ENCODE results near the gene LYSMD3. TPM values are rescaled to one million over a fixed set of nuclear protein-coding genes. Genes with fewer than 3 reads are reported as not detected.

The LYSMD3 gene
- total RNA-seq, 4 donors from 2014 or later = 12.4 to 16.0 (median 14.4) TPM

DNA sequence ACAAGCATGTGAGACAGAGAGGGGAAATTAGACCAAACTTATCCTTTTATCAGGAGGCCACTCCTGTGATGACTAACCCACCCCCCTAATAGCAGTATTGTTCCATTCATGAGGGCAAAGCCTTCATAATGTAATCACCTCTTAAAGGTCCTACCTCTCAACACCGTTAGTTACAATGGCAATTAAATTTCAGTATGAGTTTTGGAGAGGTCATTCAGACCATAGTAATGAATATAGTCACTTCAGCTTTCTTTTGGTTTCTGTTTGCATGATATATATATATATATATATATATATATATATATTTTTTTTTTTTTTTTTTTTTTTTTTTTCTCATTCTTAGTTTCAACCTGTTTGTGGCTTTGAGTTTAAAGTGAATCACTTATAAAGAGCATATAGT lies 39.7 kb upstream of the LYSMD3 start:
- DNase-seq (ENCODE audit: low spot score in 2 of 2) = no peak
- H3K4me1 ChIP-seq = peaks cover 0 to 11% (median 0%) of the 10 kb centered on the region in 4 donors
- no peaks in the 10 kb centered on the region for H3K36me3 ChIP-seq
- no peak overlapping the region for H3K27ac ChIP-seq
- TF ChIP-seq, protein P1, sequence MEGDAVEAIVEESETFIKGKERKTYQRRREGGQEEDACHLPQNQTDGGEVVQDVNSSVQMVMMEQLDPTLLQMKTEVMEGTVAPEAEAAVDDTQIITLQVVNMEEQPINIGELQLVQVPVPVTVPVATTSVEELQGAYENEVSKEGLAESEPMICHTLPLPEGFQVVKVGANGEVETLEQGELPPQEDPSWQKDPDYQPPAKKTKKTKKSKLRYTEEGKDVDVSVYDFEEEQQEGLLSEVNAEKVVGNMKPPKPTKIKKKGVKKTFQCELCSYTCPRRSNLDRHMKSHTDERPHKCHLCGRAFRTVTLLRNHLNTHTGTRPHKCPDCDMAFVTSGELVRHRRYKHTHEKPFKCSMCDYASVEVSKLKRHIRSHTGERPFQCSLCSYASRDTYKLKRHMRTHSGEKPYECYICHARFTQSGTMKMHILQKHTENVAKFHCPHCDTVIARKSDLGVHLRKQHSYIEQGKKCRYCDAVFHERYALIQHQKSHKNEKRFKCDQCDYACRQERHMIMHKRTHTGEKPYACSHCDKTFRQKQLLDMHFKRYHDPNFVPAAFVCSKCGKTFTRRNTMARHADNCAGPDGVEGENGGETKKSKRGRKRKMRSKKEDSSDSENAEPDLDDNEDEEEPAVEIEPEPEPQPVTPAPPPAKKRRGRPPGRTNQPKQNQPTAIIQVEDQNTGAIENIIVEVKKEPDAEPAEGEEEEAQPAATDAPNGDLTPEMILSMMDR (IDR thresholded peaks at IDR 0.05) = no peak
- TF ChIP-seq POLR2A (IDR thresholded peaks at IDR 0.05) = no peak
- TF ChIP-seq EP300 (IDR thresholded peaks at IDR 0.05) = no peak
- H3K4me3 ChIP-seq = no peak overlapping the region
- peaks cover 0 to 8% (median 1%) of the 10 kb centered on the region in 4 donors for H3K9me3 ChIP-seq
- H3K27me3 ChIP-seq = no peaks in the 10 kb centered on the region
- WGBS, 2 donors = 86 to 95% methylated on average over 1 of the region's 1 CpG

DNA sequence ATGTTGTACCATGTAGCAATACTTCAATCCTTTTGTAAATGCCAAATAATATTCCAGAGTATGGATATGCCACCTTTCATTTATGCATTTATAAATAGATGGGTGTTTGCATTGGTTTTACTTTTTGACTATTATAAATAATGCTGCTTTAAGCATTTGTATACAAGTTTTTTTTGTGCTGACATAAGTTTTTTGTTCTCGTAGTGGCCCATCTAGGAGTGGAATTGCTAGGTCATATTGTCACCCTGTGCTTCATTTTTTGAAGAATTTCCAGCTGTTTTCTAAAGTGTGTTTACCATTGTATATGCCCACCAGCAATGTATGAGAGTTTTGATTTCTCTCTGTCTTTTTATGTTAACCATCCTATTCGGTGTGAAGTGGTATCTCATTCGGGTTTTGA lies 36.1 kb upstream of the LYSMD3 start:
- WGBS, 2 donors = 89 to 90% methylated on average over 3 of the region's 3 CpGs
- TF ChIP-seq POLR2A (IDR thresholded peaks at IDR 0.05) (no peak), EP300 (IDR thresholded peaks at IDR 0.05) (no peak)
- TF ChIP-seq, protein P1 (IDR thresholded peaks at IDR 0.05) = no peak
- no peaks in the 10 kb centered on the region for H3K36me3 ChIP-seq

DNA sequence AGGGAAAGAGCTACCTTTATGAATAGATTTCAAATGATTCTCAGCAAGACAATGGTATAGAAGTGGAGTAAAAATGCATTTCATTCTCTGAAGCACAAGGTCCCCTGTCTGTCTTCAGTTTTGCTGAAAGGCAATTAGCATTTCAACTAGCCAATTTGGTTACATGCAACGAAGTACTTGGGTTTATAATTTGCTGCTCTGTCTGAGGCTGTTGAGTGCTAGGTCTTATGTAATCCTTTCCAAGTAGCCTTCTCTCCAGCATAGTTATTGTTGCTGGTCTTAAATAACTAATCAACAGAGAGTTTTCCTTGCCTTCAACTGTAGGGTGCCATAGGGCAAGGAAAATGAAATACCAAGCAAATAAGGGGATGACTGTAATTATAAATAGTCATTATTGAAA lies 33.7 kb upstream of the LYSMD3 start:
- H3K27me3 ChIP-seq = peaks cover 0 to 33% of the 10 kb centered on the region in 2 donors
- TF ChIP-seq POLR2A (IDR thresholded peaks at IDR 0.05) = no peak
- TF ChIP-seq, protein P1 (IDR thresholded peaks at IDR 0.05) = no peak
- no peak for TF ChIP-seq EP300 (IDR thresholded peaks at IDR 0.05)
- H3K9me3 ChIP-seq = no peaks in the 10 kb centered on the region
- WGBS, 2 donors = 32 to 40% methylated on average over 1 of the region's 1 CpG
- no peak overlapping the region for H3K27ac ChIP-seq
- DNase-seq (ENCODE audit: low spot score in 2 of 2) = no peak
- no peak overlapping the region for H3K4me3 ChIP-seq
- peaks cover 0 to 12% (median 3%) of the 10 kb centered on the region in 4 donors for H3K4me1 ChIP-seq
- H3K36me3 ChIP-seq = no peaks in the 10 kb centered on the region

More for the DNA sequence above, 36.1 kb upstream of the LYSMD3 start:
- no peak overlapping the region for H3K27ac ChIP-seq
- peaks cover 0 to 12% of the 10 kb centered on the region in 2 donors for H3K27me3 ChIP-seq
- H3K4me3 ChIP-seq = no peak overlapping the region
- peaks cover 0 to 8% (median 1%) of the 10 kb centered on the region in 4 donors for H3K9me3 ChIP-seq
- DNase-seq (ENCODE audit: low spot score in 2 of 2) = no peak
- H3K4me1 ChIP-seq = no peaks in the 10 kb centered on the region

- TF ChIP-seq, protein P1 (IDR thresholded peaks at IDR 0.05) = no peak
- no peak for TF ChIP-seq EP300 (IDR thresholded peaks at IDR 0.05)
- DNase-seq (ENCODE audit: low spot score in 2 of 2) = no peak
- 71 to 78% methylated on average over 5 of the region's 5 CpGs for WGBS, 2 donors
- Histone ChIP-seq H3K27ac (no peak overlapping the region), H3K36me3 (no peaks in the 10 kb centered on the region), H3K27me3 (peaks cover 0 to 41% of the 10 kb centered on the region in 2 donors), H3K9me3 (no peaks in the 10 kb centered on the region), H3K4me1 (peaks cover 0 to 16% (median 3%) of the 10 kb centered on the region in 4 donors), H3K4me3 (no peak overlapping the region)
Measured at GRCh38 chr5:90562341-90562740, 33.0 kb upstream of the LYSMD3 start.

- DNase-seq (ENCODE audit: low spot score in 2 of 2) = no peak
- no peaks in the 10 kb centered on the region for H3K9me3 ChIP-seq
- no peak overlapping the region for H3K27ac ChIP-seq
- H3K27me3 ChIP-seq = peaks cover 0 to 44% of the 10 kb centered on the region in 2 donors
- no peaks in the 10 kb centered on the region for H3K36me3 ChIP-seq
- H3K4me1 ChIP-seq = peaks cover 0 to 16% (median 3%) of the 10 kb centered on the region in 4 donors
- no peak overlapping the region for H3K4me3 ChIP-seq
- TF ChIP-seq EP300 (IDR thresholded peaks at IDR 0.05) = no peak
- TF ChIP-seq, protein P1 (IDR thresholded peaks at IDR 0.05) = no peak
- TF ChIP-seq POLR2A (IDR thresholded peaks at IDR 0.05) = no peak
- WGBS, 2 donors = 72 to 77% methylated on average over 1 of the region's 1 CpG
Measured at GRCh38 chr5:90561766-90562165, 32.4 kb upstream of the LYSMD3 start.
